HCT116 (cell line): Measurements from ENCODE around the gene SPARC.

Experiments
- ATF3 ChIP-seq: IDR thresholded peaks from 2 replicates; pipeline ENCODE4 v1.6.1; 2012
- EZH2 ChIP-seq: fragments of 200-600 bp; sonication (generic); IDR thresholded peaks from 2 replicates; pipeline ENCODE4 v1.6.1; 2017; ENCODE audit warnings: antibody characterized with exemption, mixed run types
- EZH2phosphoT487 ChIP-seq: fragments of 200-600 bp; IDR thresholded peaks from 2 replicates; pipeline ENCODE4 v1.6.1; 2018; ENCODE audit warnings: antibody characterized with exemption, borderline replicate concordance
- JUND ChIP-seq: IDR thresholded peaks from 2 replicates; pipeline ENCODE4 v1.6.1; 2012
- POLR2A ChIP-seq: IDR thresholded peaks from 2 replicates; pipeline ENCODE4 v1.7.0; 2011; ENCODE audit warnings: borderline replicate concordance; ENCODE audit not compliant: insufficient read depth, insufficient read length; ENCODE audit errors: extremely low read depth
- POLR2AphosphoS5 ChIP-seq: IDR thresholded peaks from 2 replicates; pipeline ENCODE4 v1.6.1; 2011; ENCODE audit warnings: mild to moderate bottlenecking, low read depth, low read length, moderate library complexity
- RAD21 ChIP-seq: IDR thresholded peaks from 2 replicates; pipeline ENCODE4 v1.6.1; 2012; ENCODE audit warnings: low read depth, mild to moderate bottlenecking
- REST ChIP-seq: IDR thresholded peaks from 2 replicates; pipeline ENCODE4 v1.6.1; 2012; ENCODE audit warnings: low read depth
- SIN3A ChIP-seq: IDR thresholded peaks from 2 replicates; pipeline ENCODE4 v1.6.1; 2012; ENCODE audit warnings: low read depth
- SRF ChIP-seq: IDR thresholded peaks from 2 replicates; pipeline ENCODE4 v1.6.1; 2012; ENCODE audit warnings: low read depth
- ZNF274 ChIP-seq: fragments of 200-500 bp; sonication (Bioruptor generic); IDR thresholded peaks from 2 replicates; pipeline ENCODE4 v1.6.1; 2014; ENCODE audit warnings: mild to moderate bottlenecking, low read depth, low read length, inconsistent platforms
- TF ChIP-seq, protein P1 (sequence below), 3 experiments: fragments of 200-600 bp in 1 of 3; sonication (generic) in 1 of 3; IDR thresholded peaks in 2 of 3; conservative IDR thresholded peaks in 1 of 3; 2 replicates each; pipeline ENCODE4 v1.5.1; 2012 to 2017; ENCODE audit warnings: low read depth in 2 of 3, low read length in 2 of 3, antibody characterized with exemption in 1 of 3, borderline replicate concordance in 1 of 3, control low read depth in 1 of 3, mild to moderate bottlenecking in 1 of 3, mixed read lengths in 1 of 3, mixed run types in 1 of 3, moderate library complexity in 1 of 3; ENCODE audit not compliant: insufficient read depth in 1 of 3

DNA sequence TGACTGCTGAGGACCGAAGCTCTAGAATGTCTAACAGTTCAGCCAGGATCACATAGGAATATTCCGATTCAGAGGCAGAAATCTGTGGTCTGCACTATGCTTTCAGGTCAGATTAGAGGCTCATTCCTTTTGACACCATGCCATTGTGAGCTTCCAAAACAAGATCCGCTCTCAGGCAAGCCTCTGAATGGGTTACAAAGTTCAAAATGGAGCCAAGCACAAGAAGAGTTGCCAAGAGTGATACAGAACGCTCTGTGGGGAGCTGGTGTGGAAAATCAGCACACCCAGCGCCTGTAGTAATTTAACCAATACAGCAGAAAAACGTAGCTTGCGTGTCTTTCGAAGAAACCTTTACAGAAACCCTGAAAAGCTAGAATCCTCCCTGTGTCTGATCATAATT, 62.2 kb downstream of the SPARC start:
- TF ChIP-seq SIN3A (no peak), EZH2phosphoT487 (no peak), RAD21 (no peak), ATF3 (no peak), JUND (no peak), REST (no peak), POLR2AphosphoS5 (no peak), EZH2 (no peak), SRF (no peak), ZNF274 (no peak), POLR2A (no peak)
- TF ChIP-seq, protein P1, sequence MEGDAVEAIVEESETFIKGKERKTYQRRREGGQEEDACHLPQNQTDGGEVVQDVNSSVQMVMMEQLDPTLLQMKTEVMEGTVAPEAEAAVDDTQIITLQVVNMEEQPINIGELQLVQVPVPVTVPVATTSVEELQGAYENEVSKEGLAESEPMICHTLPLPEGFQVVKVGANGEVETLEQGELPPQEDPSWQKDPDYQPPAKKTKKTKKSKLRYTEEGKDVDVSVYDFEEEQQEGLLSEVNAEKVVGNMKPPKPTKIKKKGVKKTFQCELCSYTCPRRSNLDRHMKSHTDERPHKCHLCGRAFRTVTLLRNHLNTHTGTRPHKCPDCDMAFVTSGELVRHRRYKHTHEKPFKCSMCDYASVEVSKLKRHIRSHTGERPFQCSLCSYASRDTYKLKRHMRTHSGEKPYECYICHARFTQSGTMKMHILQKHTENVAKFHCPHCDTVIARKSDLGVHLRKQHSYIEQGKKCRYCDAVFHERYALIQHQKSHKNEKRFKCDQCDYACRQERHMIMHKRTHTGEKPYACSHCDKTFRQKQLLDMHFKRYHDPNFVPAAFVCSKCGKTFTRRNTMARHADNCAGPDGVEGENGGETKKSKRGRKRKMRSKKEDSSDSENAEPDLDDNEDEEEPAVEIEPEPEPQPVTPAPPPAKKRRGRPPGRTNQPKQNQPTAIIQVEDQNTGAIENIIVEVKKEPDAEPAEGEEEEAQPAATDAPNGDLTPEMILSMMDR (IDR thresholded peaks at IDR 0.05 in 2 of 3, conservative IDR thresholded peaks at IDR 0.05 in 1 of 3; ENCODE audit: borderline replicate concordance in 1 of 3, insufficient read depth in 1 of 3, low read depth in 2 of 3, low read length in 2 of 3) = no peak
